Stimulated activated CD8-positive, alpha-beta memory T cell treated with anti-CD3 and anti-CD28 coated beads, Interleukin-4, amount 100 ng/mL, for 1 hour (primary cell): ENCODE measurements around the gene FGFR4.
"Not testable (repeated sequence)": the region's sequence is repeated elsewhere in the genome, so short reads cannot be mapped to it uniquely, and the experiment has no call there.

Experiments used
- DNase-seq, 2 donors: peaks; one replicate each; pipeline ENCODE4 v3.0.0-alpha.2; 2020; ENCODE audit warnings: low read depth in 2 of 2, low spot score in 1 of 2

Gene FGFR4

GRCh38 chr5:177086654-177087397 lies at the start of gene FGFR4:
TSS of gene FGFR4 (plus strand) at chr5:177086915. CDS start at chr5:177089603, 2,688 bp downstream.
- peak; percentile 15 to 34 for DNase-seq

GRCh38 chr5:177036921-177037320 lies 49.8 kb upstream of the FGFR4 start:
- DNase-seq: no peak

GRCh38 chr5:177040814-177041420 lies 45.8 kb upstream of the FGFR4 start:
- DNase-seq: no peak

- no peak for DNase-seq
These were observed 44.8 kb upstream of the FGFR4 start for GRCh38 chr5:177041936-177042335.

- DNase-seq: no peak
These were observed 43.6 kb upstream of the FGFR4 start for GRCh38 chr5:177043114-177043513.

GRCh38 chr5:177043958-177044357 lies 42.8 kb upstream of the FGFR4 start:
- no peak for DNase-seq

GRCh38 chr5:177044641-177045040 lies 42.1 kb upstream of the FGFR4 start:
- DNase-seq: no peak

GRCh38 chr5:177045631-177046030 lies 41.1 kb upstream of the FGFR4 start:
- no peak for DNase-seq

- DNase-seq: not testable (repeated sequence)
These were observed 38.2 kb upstream of the FGFR4 start for GRCh38 chr5:177048531-177048930.

- DNase-seq: no peak
These were observed 37.4 kb upstream of the FGFR4 start for GRCh38 chr5:177049285-177049684.

- DNase-seq: no peak
These were observed 22.0 kb upstream of the FGFR4 start for GRCh38 chr5:177064500-177065277.

GRCh38 chr5:177065491-177065890 lies 21.2 kb upstream of the FGFR4 start:
- no peak for DNase-seq

- DNase-seq: no peak
These were observed 20.5 kb upstream of the FGFR4 start for GRCh38 chr5:177066224-177066623.

- DNase-seq: no peak
These were observed 19.2 kb upstream of the FGFR4 start for GRCh38 chr5:177067503-177067902.

GRCh38 chr5:177070536-177071191 lies 16.1 kb upstream of the FGFR4 start:
- DNase-seq: no peak

GRCh38 chr5:177071666-177072385 lies 14.9 kb upstream of the FGFR4 start:
- peak; percentile 16 to 39 for DNase-seq

- DNase-seq: no peak
These were observed 9.4 kb upstream of the FGFR4 start for GRCh38 chr5:177077335-177077734.

GRCh38 chr5:177079606-177080005 lies 7.1 kb upstream of the FGFR4 start:
- DNase-seq: no peak

- DNase-seq: no peak
These were observed 6.5 kb upstream of the FGFR4 start for GRCh38 chr5:177080265-177080664.

GRCh38 chr5:177081859-177082258 lies 4.9 kb upstream of the FGFR4 start:
- no peak for DNase-seq

GRCh38 chr5:177083357-177083756 lies 3.4 kb upstream of the FGFR4 start:
- DNase-seq: no peak
